Measurements from ENCODE around the gene RSRC1.
"Not testable (repeated sequence)": the region's sequence is repeated elsewhere in the genome, so short reads cannot be mapped to it uniquely, and the experiment has no call there.

Gene RSRC1

GRCh38 chr3:158107605-158108444 is 2.1 kb upstream of the RSRC1 start:
- Histone ChIP-seq H3K4me1 (ENCODE audit: control insufficient read depth, insufficient read depth, low read length) (peaks cover 21% of the 10 kb centered on the region), H3K27me3 (ENCODE audit: control insufficient read depth in 1 of 2, insufficient read depth in 2 of 2, low read length in 2 of 2) (peaks cover 43 to 63% of the 10 kb centered on the region in 2 donors), H3K4me3 (ENCODE audit: low read length in 2 of 2) (no peak overlapping the region), H3K36me3 (ENCODE audit: control insufficient read depth in 2 of 2, insufficient read depth in 2 of 2, low read length in 2 of 2) (no peaks in the 10 kb centered on the region), H3K9ac (ENCODE audit: low read length in 2 of 2) (no peak overlapping the region), H3K27ac (ENCODE audit: low read length) (no peak overlapping the region), H3K9me3 (ENCODE audit: control insufficient read depth in 2 of 2, low read length in 2 of 2) (no peaks in the 10 kb centered on the region)

DNA sequence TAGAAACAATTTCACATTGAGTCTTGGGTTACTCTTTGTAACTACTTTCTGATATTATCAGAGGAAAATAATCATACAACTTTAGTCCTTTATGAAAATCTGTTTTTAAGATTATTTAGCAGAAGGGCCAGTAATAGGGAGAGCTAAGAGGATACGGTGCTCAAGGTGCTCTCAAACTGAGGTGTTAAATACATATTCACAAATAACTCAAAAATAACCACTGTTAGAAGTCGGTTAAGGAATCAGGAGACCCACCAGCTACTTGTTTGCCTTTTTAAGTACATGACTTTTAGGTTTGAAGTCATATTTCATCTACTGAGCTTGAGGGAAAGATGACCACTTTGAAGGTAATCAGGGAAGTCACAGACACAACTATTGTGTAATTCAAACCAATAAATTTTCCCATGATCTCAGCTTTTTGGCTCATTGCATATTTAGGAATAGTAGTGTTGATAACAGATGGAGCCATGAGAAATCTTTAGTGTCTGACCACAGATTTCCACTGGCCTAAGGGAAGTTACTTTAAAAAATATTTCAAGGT is 1.4 kb upstream of the RSRC1 start:
- no peak overlapping the region for H3K4me3 ChIP-seq (ENCODE audit: low read length in 2 of 2)
- H3K27me3 ChIP-seq (ENCODE audit: control insufficient read depth in 1 of 2, insufficient read depth in 2 of 2, low read length in 2 of 2) = peaks cover 36 to 56% of the 10 kb centered on the region in 2 donors

DNA sequence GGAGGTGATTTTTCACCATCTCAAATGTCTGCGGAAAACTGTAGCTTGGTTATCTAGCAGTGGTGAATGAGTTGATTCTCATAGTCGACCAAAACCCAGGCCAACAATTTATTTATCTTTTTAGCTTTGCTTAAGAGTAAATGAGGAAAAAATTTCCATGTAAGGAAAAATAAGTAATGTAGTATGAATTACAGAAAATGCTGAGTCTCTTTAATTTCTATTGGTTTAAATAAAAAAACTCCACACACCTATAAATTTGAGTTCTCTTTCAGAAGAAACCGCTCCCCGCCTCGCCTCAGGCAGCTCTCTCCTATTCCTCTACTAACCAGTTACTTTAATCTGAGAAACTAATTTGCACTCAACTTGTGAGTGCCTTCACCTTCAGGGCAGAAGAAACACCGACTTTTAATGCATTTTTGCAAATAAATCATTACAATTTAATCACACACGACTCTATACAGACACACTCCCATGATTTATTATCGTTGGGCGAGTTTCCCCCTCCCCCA is 540 bp upstream of the RSRC1 start:
- peaks cover 28 to 47% of the 10 kb centered on the region in 2 donors for H3K27me3 ChIP-seq (ENCODE audit: control insufficient read depth in 1 of 2, insufficient read depth in 2 of 2, low read length in 2 of 2)
- H3K36me3 ChIP-seq (ENCODE audit: control insufficient read depth in 2 of 2, insufficient read depth in 2 of 2, low read length in 2 of 2) = no peaks in the 10 kb centered on the region
- peak overlapping the region; percentile 89 to 97 for H3K4me3 ChIP-seq (ENCODE audit: low read length in 2 of 2)
- H3K9ac ChIP-seq (ENCODE audit: low read length in 2 of 2) = peak overlapping the region; percentile 71 to 84
- peaks cover 16% of the 10 kb centered on the region for H3K4me1 ChIP-seq (ENCODE audit: control insufficient read depth, insufficient read depth, low read length)
- H3K9me3 ChIP-seq (ENCODE audit: control insufficient read depth in 2 of 2, low read length in 2 of 2) = no peaks in the 10 kb centered on the region
- H3K27ac ChIP-seq (ENCODE audit: low read length) = no peak overlapping the region

More for the DNA sequence above, 1.4 kb upstream of the RSRC1 start:
- Histone ChIP-seq H3K36me3 (ENCODE audit: control insufficient read depth in 2 of 2, insufficient read depth in 2 of 2, low read length in 2 of 2) (no peaks in the 10 kb centered on the region), H3K9me3 (ENCODE audit: control insufficient read depth in 2 of 2, low read length in 2 of 2) (no peaks in the 10 kb centered on the region), H3K4me1 (ENCODE audit: control insufficient read depth, insufficient read depth, low read length) (peaks cover 16% of the 10 kb centered on the region), H3K27ac (ENCODE audit: low read length) (no peak overlapping the region), H3K9ac (ENCODE audit: low read length in 2 of 2) (no peak overlapping the region)

DNA sequence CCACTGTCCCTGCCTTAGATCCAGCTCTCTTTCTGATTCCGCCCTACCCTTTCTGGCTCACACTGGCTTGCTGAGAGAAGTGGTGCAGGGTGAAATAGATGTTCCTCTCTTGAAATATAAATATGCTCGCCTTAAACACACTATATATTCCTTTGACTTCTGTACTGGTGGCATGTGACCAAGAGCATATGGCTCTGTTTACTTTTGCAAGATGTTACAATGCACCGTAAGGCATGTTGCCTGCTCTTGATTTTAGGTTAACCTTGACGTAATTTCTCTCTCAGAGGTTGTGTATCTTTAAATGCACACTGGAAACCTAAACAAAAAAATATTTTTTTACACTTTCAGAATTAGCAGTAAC is 749 bp downstream of the RSRC1 start:
- H3K36me3 ChIP-seq (ENCODE audit: control insufficient read depth in 2 of 2, insufficient read depth in 2 of 2, low read length in 2 of 2) = no peaks in the 10 kb centered on the region
- peaks cover 18 to 36% of the 10 kb centered on the region in 2 donors for H3K27me3 ChIP-seq (ENCODE audit: control insufficient read depth in 1 of 2, insufficient read depth in 2 of 2, low read length in 2 of 2)
- H3K9ac ChIP-seq (ENCODE audit: low read length in 2 of 2) = peak overlapping the region; percentile 71 to 84
- H3K9me3 ChIP-seq (ENCODE audit: control insufficient read depth in 2 of 2, low read length in 2 of 2) = no peaks in the 10 kb centered on the region
- peak overlapping the region; percentile 89 to 97 for H3K4me3 ChIP-seq (ENCODE audit: low read length in 2 of 2)
- H3K4me1 ChIP-seq (ENCODE audit: control insufficient read depth, insufficient read depth, low read length) = peaks cover 14% of the 10 kb centered on the region
- H3K27ac ChIP-seq (ENCODE audit: low read length) = no peak overlapping the region

DNA sequence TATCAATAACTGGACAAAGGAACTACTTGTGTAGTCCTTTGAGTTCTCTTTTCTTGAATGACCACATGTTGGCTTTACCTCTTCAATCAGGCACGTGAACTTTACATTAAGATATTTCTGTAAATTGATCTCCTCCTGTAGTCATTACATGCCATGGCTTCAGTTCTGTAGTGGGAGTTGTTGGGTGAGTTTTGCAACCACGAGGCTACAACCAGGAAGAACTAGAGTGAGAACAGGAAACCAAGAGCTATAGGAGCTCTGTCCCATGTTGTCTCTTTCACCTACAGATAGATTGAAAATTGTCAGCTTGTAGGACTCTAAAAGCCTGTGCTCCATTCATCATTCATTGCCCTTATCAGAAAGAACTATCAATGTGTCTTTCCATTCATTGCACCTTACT is 2.0 kb downstream of the RSRC1 start:
- Histone ChIP-seq H3K27ac (ENCODE audit: low read length) (no peak overlapping the region), H3K27me3 (ENCODE audit: control insufficient read depth in 1 of 2, insufficient read depth in 2 of 2, low read length in 2 of 2) (peaks cover 8 to 24% of the 10 kb centered on the region in 2 donors), H3K4me3 (ENCODE audit: low read length in 2 of 2) (no peak overlapping the region), H3K4me1 (ENCODE audit: control insufficient read depth, insufficient read depth, low read length) (peaks cover 12% of the 10 kb centered on the region), H3K9ac (ENCODE audit: low read length in 2 of 2) (no peak overlapping the region), H3K36me3 (ENCODE audit: control insufficient read depth in 2 of 2, insufficient read depth in 2 of 2, low read length in 2 of 2) (no peaks in the 10 kb centered on the region), H3K9me3 (ENCODE audit: control insufficient read depth in 2 of 2, low read length in 2 of 2) (no peaks in the 10 kb centered on the region)

GRCh38 chr3:158113595-158113994 is 3.7 kb downstream of the RSRC1 start:
- H3K27me3 ChIP-seq (ENCODE audit: control insufficient read depth in 1 of 2, insufficient read depth in 2 of 2, low read length in 2 of 2); H3K4me1 ChIP-seq (ENCODE audit: control insufficient read depth, insufficient read depth, low read length); H3K27ac ChIP-seq (ENCODE audit: low read length); H3K9ac ChIP-seq (ENCODE audit: low read length in 2 of 2); H3K4me3 ChIP-seq (ENCODE audit: low read length in 2 of 2); H3K36me3 ChIP-seq (ENCODE audit: control insufficient read depth in 2 of 2, insufficient read depth in 2 of 2, low read length in 2 of 2); H3K9me3 ChIP-seq (ENCODE audit: control insufficient read depth in 2 of 2, low read length in 2 of 2): not testable (repeated sequence)

GRCh38 chr3:158120330-158120729 is 10.4 kb downstream of the RSRC1 start:
- H3K27ac ChIP-seq (ENCODE audit: low read length) = no peak overlapping the region
- no peak overlapping the region for H3K4me3 ChIP-seq (ENCODE audit: low read length in 2 of 2)

GRCh38 chr3:158121295-158121694 is 11.4 kb downstream of the RSRC1 start:
- no peaks in the 10 kb centered on the region for H3K27me3 ChIP-seq (ENCODE audit: control insufficient read depth in 1 of 2, insufficient read depth in 2 of 2, low read length in 2 of 2)
- H3K9ac ChIP-seq (ENCODE audit: low read length in 2 of 2) = no peak overlapping the region
- no peaks in the 10 kb centered on the region for H3K9me3 ChIP-seq (ENCODE audit: control insufficient read depth in 2 of 2, low read length in 2 of 2)
- no peaks in the 10 kb centered on the region for H3K4me1 ChIP-seq (ENCODE audit: control insufficient read depth, insufficient read depth, low read length)
- no peak overlapping the region for H3K27ac ChIP-seq (ENCODE audit: low read length)
- peaks cover 10 to 19% of the 10 kb centered on the region in 2 donors for H3K36me3 ChIP-seq (ENCODE audit: control insufficient read depth in 2 of 2, insufficient read depth in 2 of 2, low read length in 2 of 2)
- no peak overlapping the region for H3K4me3 ChIP-seq (ENCODE audit: low read length in 2 of 2)

More at GRCh38 chr3:158120330-158120729, 10.4 kb downstream of the RSRC1 start:
- Histone ChIP-seq H3K9ac (ENCODE audit: low read length in 2 of 2) (no peak overlapping the region), H3K4me1 (ENCODE audit: control insufficient read depth, insufficient read depth, low read length) (no peaks in the 10 kb centered on the region), H3K9me3 (ENCODE audit: control insufficient read depth in 2 of 2, low read length in 2 of 2) (no peaks in the 10 kb centered on the region), H3K27me3 (ENCODE audit: control insufficient read depth in 1 of 2, insufficient read depth in 2 of 2, low read length in 2 of 2) (no peaks in the 10 kb centered on the region), H3K36me3 (ENCODE audit: control insufficient read depth in 2 of 2, insufficient read depth in 2 of 2, low read length in 2 of 2) (peaks cover 10 to 12% of the 10 kb centered on the region in 2 donors)

DNA sequence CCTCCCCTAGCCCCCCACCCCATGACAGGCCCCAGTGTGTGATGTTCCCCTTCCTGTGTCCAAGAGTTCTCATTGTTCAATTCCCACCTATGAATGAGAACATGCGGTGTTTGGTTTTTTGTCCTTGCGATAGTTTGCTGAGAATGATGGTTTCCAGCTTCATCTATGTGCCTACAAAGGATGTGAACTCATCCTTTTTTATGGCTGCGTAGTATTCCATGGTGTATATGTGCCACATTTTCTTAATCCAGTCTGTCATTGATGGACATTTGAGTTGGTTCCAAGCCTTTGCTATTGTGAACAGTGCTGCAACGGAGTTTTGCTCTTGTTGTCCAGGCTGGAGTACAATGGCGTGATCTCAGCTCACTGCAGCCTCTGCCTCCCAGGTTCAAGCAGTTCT is 12.8 kb downstream of the RSRC1 start:
- H3K9ac ChIP-seq (ENCODE audit: low read length in 2 of 2); H3K9me3 ChIP-seq (ENCODE audit: control insufficient read depth in 2 of 2, low read length in 2 of 2); H3K27me3 ChIP-seq (ENCODE audit: control insufficient read depth in 1 of 2, insufficient read depth in 2 of 2, low read length in 2 of 2); H3K4me1 ChIP-seq (ENCODE audit: control insufficient read depth, insufficient read depth, low read length); H3K27ac ChIP-seq (ENCODE audit: low read length); H3K4me3 ChIP-seq (ENCODE audit: low read length in 2 of 2): not testable (repeated sequence)
- peaks cover 10 to 21% of the 10 kb centered on the region in 2 donors for H3K36me3 ChIP-seq (ENCODE audit: control insufficient read depth in 2 of 2, insufficient read depth in 2 of 2, low read length in 2 of 2)

DNA sequence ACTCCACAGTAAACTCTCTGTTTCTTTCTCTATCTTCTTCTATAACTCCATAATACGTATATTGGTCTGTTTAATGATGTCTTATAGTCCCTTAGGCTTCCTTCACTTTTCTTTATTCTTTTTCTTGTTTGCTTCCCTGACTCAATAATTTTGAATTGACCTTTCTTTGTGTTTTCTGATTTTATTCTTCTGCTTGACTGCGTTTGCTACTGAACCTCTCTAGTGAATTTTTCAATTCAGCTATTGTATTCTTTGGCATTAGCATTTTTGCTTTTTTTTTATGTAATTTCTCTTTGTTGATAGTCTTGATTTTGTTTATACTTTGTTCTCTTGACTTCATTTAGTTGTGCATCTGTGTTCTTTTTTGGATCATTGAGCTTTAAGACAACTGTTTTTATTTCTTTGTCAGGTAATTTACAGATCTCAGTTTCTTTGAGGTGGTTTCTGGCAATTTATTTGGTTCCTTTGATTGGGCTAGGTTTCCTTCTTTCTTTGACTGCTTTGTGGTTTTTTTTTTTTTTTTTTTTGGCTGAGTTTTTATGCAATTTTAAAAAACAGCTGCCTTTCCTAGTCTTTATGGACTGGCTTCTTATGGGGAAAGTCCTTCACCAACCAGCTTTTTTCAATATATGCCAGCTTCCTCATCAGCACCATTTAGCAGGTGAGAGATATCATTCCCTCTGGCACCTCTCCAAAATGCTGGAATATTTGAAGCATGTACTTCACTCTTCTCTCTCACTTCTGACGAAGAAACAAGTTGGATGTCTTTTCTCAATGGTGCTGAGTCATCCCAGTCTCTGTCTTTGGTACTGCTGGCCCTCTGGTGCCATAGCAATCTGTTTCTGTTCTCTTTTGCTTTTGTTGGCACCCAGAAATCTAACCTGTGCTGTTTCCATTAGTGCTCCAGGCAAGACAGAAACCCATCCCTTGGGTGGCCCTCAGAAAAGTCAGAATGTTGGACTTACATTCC is 17.6 kb downstream of the RSRC1 start:
- Histone ChIP-seq H3K4me3 (ENCODE audit: low read length in 2 of 2) (no peak overlapping the region), H3K9me3 (ENCODE audit: control insufficient read depth in 2 of 2, low read length in 2 of 2) (no peaks in the 10 kb centered on the region), H3K27ac (ENCODE audit: low read length) (no peak overlapping the region), H3K27me3 (ENCODE audit: control insufficient read depth in 1 of 2, insufficient read depth in 2 of 2, low read length in 2 of 2) (no peaks in the 10 kb centered on the region), H3K9ac (ENCODE audit: low read length in 2 of 2) (no peak overlapping the region), H3K36me3 (ENCODE audit: control insufficient read depth in 2 of 2, insufficient read depth in 2 of 2, low read length in 2 of 2) (peaks cover 16 to 34% of the 10 kb centered on the region in 2 donors), H3K4me1 (ENCODE audit: control insufficient read depth, insufficient read depth, low read length) (no peaks in the 10 kb centered on the region)
